ENCODE results near the gene GTF3A. TPM values are rescaled to one million over a fixed set of nuclear protein-coding genes. Genes with fewer than 3 reads are reported as not detected.

The GTF3A gene
- total and polyA plus RNA-seq, 8 donors: 66.6 to 124 (median 77.5) TPM

GRCh38 chr13:27483421-27483820 is 59.0 kb downstream of the GTF3A start:
- no peak for TF ChIP-seq CTCF (IDR thresholded peaks at IDR 0.05)
- Histone ChIP-seq H3K4me3 (no peak overlapping the region), H3K36me3 (no peaks in the 10 kb centered on the region), H3K9me3 (peaks cover 0 to 8% of the 10 kb centered on the region in 2 donors), H3K27me3 (peaks cover 0 to 9% of the 10 kb centered on the region in 2 donors), H3K27ac (peak overlapping the region in 1 of 2 donors; percentile 66), H3K4me1 (no peaks in the 10 kb centered on the region)
- ATAC-seq (no peak), DNase-seq (no peak)
- intact Hi-C loops (cut with DNase I): no loop called here

Other genes with a start within 250 kb of the GTF3A start
- 100 to 1,000 TPM; 737 to 814 TPM for gene RPL21, start 173.1 kb upstream of the GTF3A start, total RNA-seq
- gene RPL21, start 173.1 kb upstream of the GTF3A start, polyA plus RNA-seq (ENCODE audit: insufficient read length in 6 of 6): 1,000 to 10,000 TPM in 3 of 6 donors, 100 to 1,000 TPM in 3; 860 to 1,259 (median 1,054) TPM
- 10 to 100 TPM; 12.2 to 12.6 TPM for gene RASL11A, start 153.8 kb upstream of the GTF3A start, total RNA-seq
- 10 to 100 TPM; 10.3 to 12.5 (median 12.2) TPM for gene RASL11A, start 153.8 kb upstream of the GTF3A start, polyA plus RNA-seq (ENCODE audit: insufficient read length in 6 of 6)
- gene MTIF3, start 25.9 kb downstream of the GTF3A start, total RNA-seq: 10 to 100 TPM; 43.4 to 44.6 TPM
- gene MTIF3, start 25.9 kb downstream of the GTF3A start, polyA plus RNA-seq (ENCODE audit: insufficient read length in 6 of 6): 10 to 100 TPM; 62.4 to 70.0 (median 67.5) TPM
- gene LNX2, start 195.9 kb downstream of the GTF3A start, total RNA-seq: 10 to 100 TPM; 24.8 to 25.9 TPM
- 10 to 100 TPM; 16.0 to 18.1 (median 17.0) TPM for gene LNX2, start 195.9 kb downstream of the GTF3A start, polyA plus RNA-seq (ENCODE audit: insufficient read length in 6 of 6)
- 100 to 1,000 TPM; 100 to 121 TPM for gene POLR1D, start 197.3 kb downstream of the GTF3A start, total RNA-seq
- 100 to 1,000 TPM; 133 to 164 (median 152) TPM for gene POLR1D, start 197.3 kb downstream of the GTF3A start, polyA plus RNA-seq (ENCODE audit: insufficient read length in 6 of 6)